Tibial nerve (tissue), 4 donors: ENCODE data around the gene CRB3. TPM values are rescaled to one million over a fixed set of nuclear protein-coding genes. Genes with fewer than 3 reads are reported as not detected.

Experiments used
- DNase-seq, 2 donors: peaks; one replicate each; pipeline ENCODE4 v3.0.0-alpha.2; 2019; ENCODE audit warnings: low spot score in 2 of 2
- H3K27ac ChIP-seq, 4 donors: fragments of 200-600 bp; sonication (generic) in 3 of 4; one replicate each; pipeline ENCODE4 v1.5.1; 2017 to 2019; ENCODE audit warnings: mild to moderate bottlenecking in 1 of 4
- H3K27me3 ChIP-seq, 2 donors: fragments of 200-600 bp; sonication (generic) in 1 of 2; one replicate each; pipeline versions ENCODE4 v1.5.1 to v1.6.0; 2017 to 2019
- H3K36me3 ChIP-seq, 3 donors: fragments of 200-600 bp; sonication (generic); one replicate each; pipeline ENCODE4 v1.5.1; 2018 to 2019
- H3K4me1 ChIP-seq, 4 donors: fragments of 200-600 bp; sonication (generic) in 3 of 4; one replicate each; pipeline ENCODE4 v1.5.1; 2017 to 2019
- H3K4me3 ChIP-seq, 4 donors: fragments of 200-600 bp; sonication (generic) in 3 of 4; one replicate each; pipeline ENCODE4 v1.5.1; 2017 to 2019; ENCODE audit warnings: mild to moderate bottlenecking in 1 of 4, moderate library complexity in 1 of 4
- H3K9me3 ChIP-seq, 4 donors: fragments of 200-600 bp; sonication (generic) in 3 of 4; one replicate each; pipeline ENCODE4 v1.5.1; 2017 to 2019
- CTCF ChIP-seq, 5 experiments: fragments of 200-600 bp in 3 of 5; fragments of 450-650 bp in 2 of 5; sonication (generic) in 3 of 5; IDR thresholded peaks; one replicate each; pipeline ENCODE4 v1.5.1; 2016 to 2019; ENCODE audit warnings: antibody characterized with exemption in 5 of 5, mild to moderate bottlenecking in 3 of 5, moderate library complexity in 2 of 5
- POLR2A ChIP-seq, 2 donors: fragments of 450-650 bp; IDR thresholded peaks; one replicate each; pipeline ENCODE4 v1.6.1; 2017; ENCODE audit warnings: antibody characterized with exemption in 2 of 2, mild to moderate bottlenecking in 2 of 2, moderate library complexity in 2 of 2
- WGBS, 2 donors: methylation state at CpG; one replicate each; pipeline ENCODE4 v1.1.5; 2018; 5-methylcytosine and 5-hydroxymethylcytosine counted together
- small RNA-seq: library from RNA; depleted of rRNA; stranded (forward); fragments of <200 nt; gene quantifications from one replicate; pipeline ENCODE3, GENCODE V24; 2016
- total RNA-seq, 4 donors: library from RNA; depleted of rRNA; stranded (reverse); fragments of >200 nt; gene quantifications; one replicate each; pipeline ENCODE4 v1.1.0, GENCODE V29; 2016

Gene CRB3
- total RNA-seq, 4 donors from 2014 or later, result not detected

GRCh38 chr19:6516018-6516658 is 52.1 kb downstream of the CRB3 start:
- Histone ChIP-seq H3K27ac (peak overlapping the region; percentile 62 to 92 (median 78)), H3K36me3 (no peaks in the 10 kb centered on the region), H3K4me1 (peaks cover 0 to 20% (median 2%) of the 10 kb centered on the region in 4 donors), H3K27me3 (no peaks in the 10 kb centered on the region), H3K9me3 (no peaks in the 10 kb centered on the region), H3K4me3 (peak overlapping the region; percentile 41 to 70 (median 63))
- TF ChIP-seq POLR2A (IDR thresholded peaks at IDR 0.05) (peak in 1 of 2 donors; percentile 33), CTCF (IDR thresholded peaks at IDR 0.05) (no peak)
- peak; percentile 86 to 91 for DNase-seq
- 1 to 2% methylated on average over 26 of the region's 26 CpGs for WGBS, 2 donors

Small RNA genes lying within 50 kb of the gene (small RNA-seq; reads per million reads assigned to genes)
- gene AC010503.2, result not detected

Other genes with a start within 250 kb of the CRB3 start
- gene MLLT1, start 184.3 kb upstream of the CRB3 start, total RNA-seq, result 10 to 100 TPM; 15.1 to 42.0 (median 19.9) TPM
- not detected for gene ACER1, start 130.7 kb upstream of the CRB3 start, total RNA-seq
- 10 to 100 TPM; 46.1 to 87.2 (median 67.8) TPM for gene CLPP, start 102.7 kb upstream of the CRB3 start, total RNA-seq
- 10 to 100 TPM; 54.0 to 77.6 (median 70.4) TPM for gene ALKBH7, start 91.5 kb upstream of the CRB3 start, total RNA-seq
- 1 to 10 TPM in 3 of 4 donors, under 1 TPM in 1; under 0.01 to 4.3 (median 2.5) TPM for gene PSPN, start 88.3 kb upstream of the CRB3 start, total RNA-seq
- gene GTF2F1, start 71.1 kb upstream of the CRB3 start, total RNA-seq, result 10 to 100 TPM; 29.5 to 50.9 (median 45.1) TPM
- 100 to 1,000 TPM in 3 of 4 donors, 10 to 100 TPM in 1; 79.5 to 147 (median 119) TPM for gene KHSRP, start 39.5 kb upstream of the CRB3 start, total RNA-seq
- gene SLC25A41, start 30.5 kb upstream of the CRB3 start, total RNA-seq, result under 1 TPM in 1 of 4 donors, not detected in 3; 0.63 TPM
- 10 to 100 TPM; 33.2 to 45.6 (median 42.4) TPM for gene SLC25A23, start 4.5 kb upstream of the CRB3 start, total RNA-seq
- 1 to 10 TPM; 1.1 to 8.1 (median 2.5) TPM for gene DENND1C, start 17.5 kb downstream of the CRB3 start, total RNA-seq
- gene TUBB4A, start 38.0 kb downstream of the CRB3 start, total RNA-seq, result 10 to 100 TPM; 10.8 to 31.0 (median 22.1) TPM
- 1 to 10 TPM in 2 of 4 donors, under 1 TPM in 1, not detected in 1; 0.66 to 1.3 (median 1.2) TPM for gene TNFSF9, start 66.8 kb downstream of the CRB3 start, total RNA-seq
- under 1 TPM in 1 of 4 donors, not detected in 3; 0.87 TPM for gene CD70, start 126.9 kb downstream of the CRB3 start, total RNA-seq
- gene TNFSF14, start 205.9 kb downstream of the CRB3 start, total RNA-seq, result 1 to 10 TPM; 1.3 to 8.4 (median 5.2) TPM